Neural progenitor cell (in vitro differentiated cells): ENCODE data around the gene REL.

Experiments
- EZH2 ChIP-seq: fragments of 200-600 bp; sonication (generic); IDR thresholded peaks from 2 replicates; pipeline ENCODE4 v1.6.1; 2017; ENCODE audit warnings: antibody characterized with exemption, mild to moderate bottlenecking, moderate library complexity
- EZH2phosphoT487 ChIP-seq: fragments of 200-600 bp; sonication (generic); IDR thresholded peaks from 2 replicates; pipeline ENCODE4 v1.6.1; 2017; ENCODE audit warnings: antibody characterized with exemption
- TF ChIP-seq, protein P1 (sequence below): fragments of 200-600 bp; sonication (generic); IDR thresholded peaks from 2 replicates; pipeline ENCODE4 v1.5.1; 2017; ENCODE audit warnings: antibody characterized with exemption, mild to moderate bottlenecking

DNA sequence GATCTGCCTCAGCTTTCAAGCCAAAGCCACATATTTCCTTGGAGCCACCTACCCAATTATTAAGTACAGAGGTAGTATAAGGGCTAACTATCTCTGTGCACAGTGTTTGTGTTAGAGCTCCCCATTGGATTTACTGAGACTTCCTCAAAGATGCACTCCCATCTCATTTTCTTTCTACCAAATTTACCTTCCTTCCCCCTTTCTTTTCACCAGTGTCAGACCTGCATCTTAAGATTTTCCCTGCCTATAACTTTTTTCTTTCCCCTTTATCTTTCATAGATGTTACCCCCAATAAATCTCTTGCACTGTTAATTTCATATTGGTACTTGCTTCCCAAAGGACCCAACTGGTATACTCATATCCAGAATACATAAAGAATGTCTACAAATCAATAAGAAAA, 5.9 kb upstream of the REL start:
- TF ChIP-seq, protein P1, sequence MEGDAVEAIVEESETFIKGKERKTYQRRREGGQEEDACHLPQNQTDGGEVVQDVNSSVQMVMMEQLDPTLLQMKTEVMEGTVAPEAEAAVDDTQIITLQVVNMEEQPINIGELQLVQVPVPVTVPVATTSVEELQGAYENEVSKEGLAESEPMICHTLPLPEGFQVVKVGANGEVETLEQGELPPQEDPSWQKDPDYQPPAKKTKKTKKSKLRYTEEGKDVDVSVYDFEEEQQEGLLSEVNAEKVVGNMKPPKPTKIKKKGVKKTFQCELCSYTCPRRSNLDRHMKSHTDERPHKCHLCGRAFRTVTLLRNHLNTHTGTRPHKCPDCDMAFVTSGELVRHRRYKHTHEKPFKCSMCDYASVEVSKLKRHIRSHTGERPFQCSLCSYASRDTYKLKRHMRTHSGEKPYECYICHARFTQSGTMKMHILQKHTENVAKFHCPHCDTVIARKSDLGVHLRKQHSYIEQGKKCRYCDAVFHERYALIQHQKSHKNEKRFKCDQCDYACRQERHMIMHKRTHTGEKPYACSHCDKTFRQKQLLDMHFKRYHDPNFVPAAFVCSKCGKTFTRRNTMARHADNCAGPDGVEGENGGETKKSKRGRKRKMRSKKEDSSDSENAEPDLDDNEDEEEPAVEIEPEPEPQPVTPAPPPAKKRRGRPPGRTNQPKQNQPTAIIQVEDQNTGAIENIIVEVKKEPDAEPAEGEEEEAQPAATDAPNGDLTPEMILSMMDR = no peak
- TF ChIP-seq EZH2phosphoT487 (no peak), EZH2 (no peak)
